GM19438 (cell line): ENCODE results near the gene GALNT2.

ENCODE experiments used
- ATAC-seq: cut with Tn5 transposase; IDR thresholded peaks from one replicate; pipeline ENCODE4 v1.9.1; 2021; ENCODE audit warnings: low read depth; ENCODE audit not compliant: unreplicated experiment

Gene GALNT2

GRCh38 chr1:230281556-230281955 is 214.5 kb downstream of the GALNT2 start:
- ATAC-seq = no peak

- ATAC-seq = no peak
These were observed 215.1 kb downstream of the GALNT2 start for GRCh38 chr1:230282157-230282556.

- no peak for ATAC-seq
These were observed 216.6 kb downstream of the GALNT2 start for GRCh38 chr1:230283678-230284077.

- ATAC-seq = no peak
These were observed 217.9 kb downstream of the GALNT2 start for GRCh38 chr1:230284891-230285290.

- ATAC-seq = no peak
These were observed 218.3 kb downstream of the GALNT2 start for GRCh38 chr1:230285351-230285750.

GRCh38 chr1:230286166-230286889 is 219.3 kb downstream of the GALNT2 start:
- ATAC-seq = no peak

- no peak for ATAC-seq
These were observed 219.8 kb downstream of the GALNT2 start for GRCh38 chr1:230286890-230287269.

GRCh38 chr1:230287674-230288315 is 220.8 kb downstream of the GALNT2 start:
- no peak for ATAC-seq

- no peak for ATAC-seq
These were observed 221.8 kb downstream of the GALNT2 start for GRCh38 chr1:230288641-230289349.

GRCh38 chr1:230289350-230289644 is 222.3 kb downstream of the GALNT2 start:
- no peak for ATAC-seq

- no peak for ATAC-seq
These were observed 224.9 kb downstream of the GALNT2 start for GRCh38 chr1:230291731-230292620.

GRCh38 chr1:230292689-230293389 is 225.8 kb downstream of the GALNT2 start:
- ATAC-seq = no peak

- ATAC-seq = no peak
These were observed 226.3 kb downstream of the GALNT2 start for GRCh38 chr1:230293390-230293700.

GRCh38 chr1:230295367-230295766 is 228.3 kb downstream of the GALNT2 start:
- ATAC-seq = no peak

- no peak for ATAC-seq
These were observed 232.4 kb downstream of the GALNT2 start for GRCh38 chr1:230299191-230300006.

GRCh38 chr1:230300322-230301301 is 233.6 kb downstream of the GALNT2 start:
- no peak for ATAC-seq

GRCh38 chr1:230301322-230301721 is 234.3 kb downstream of the GALNT2 start:
- ATAC-seq = no peak

GRCh38 chr1:230301822-230302221 is 234.8 kb downstream of the GALNT2 start:
- no peak for ATAC-seq
